CD4-positive, alpha-beta T cell treated with Interleukin-21 for 1 hour (primary cell): ENCODE results near the gene CLTA.
"Not testable (repeated sequence)": the region's sequence is repeated elsewhere in the genome, so short reads cannot be mapped to it uniquely, and the experiment has no call there.

ENCODE experiments used
- DNase-seq: peaks from one replicate; pipeline ENCODE4 v3.0.0-alpha.2; 2020

Gene CLTA

GRCh38 chr9:36191290-36191645, 547 bp downstream of the CLTA start:
- peak; percentile 35 for DNase-seq

GRCh38 chr9:36191686-36192085, 965 bp downstream of the CLTA start:
- no peak for DNase-seq

- DNase-seq: no peak
Observed at GRCh38 chr9:36192196-36192595, 1.5 kb downstream of the CLTA start.

GRCh38 chr9:36193023-36193422, 2.3 kb downstream of the CLTA start:
- no peak for DNase-seq

- DNase-seq: no peak
Observed at GRCh38 chr9:36194326-36195000, 3.7 kb downstream of the CLTA start.

GRCh38 chr9:36204906-36205547, 14.3 kb downstream of the CLTA start:
- no peak for DNase-seq

GRCh38 chr9:36207016-36207415, 16.3 kb downstream of the CLTA start:
- no peak for DNase-seq

- DNase-seq: no peak
Observed at GRCh38 chr9:36207546-36208012, 16.9 kb downstream of the CLTA start.

GRCh38 chr9:36208521-36209253, 18.0 kb downstream of the CLTA start:
- no peak for DNase-seq

- no peak for DNase-seq
Observed at GRCh38 chr9:36210722-36211121, 20.0 kb downstream of the CLTA start.

GRCh38 chr9:36211510-36211909, 20.8 kb downstream of the CLTA start:
- DNase-seq: no peak

- no peak for DNase-seq
Observed at GRCh38 chr9:36213387-36213786, 22.7 kb downstream of the CLTA start.

GRCh38 chr9:36213989-36214388, 23.3 kb downstream of the CLTA start:
- DNase-seq: no peak

- DNase-seq: no peak
Observed at GRCh38 chr9:36214571-36214970, 23.9 kb downstream of the CLTA start.

GRCh38 chr9:36217256-36217968, 26.7 kb downstream of the CLTA start:
- DNase-seq: no peak

GRCh38 chr9:36218011-36218410, 27.3 kb downstream of the CLTA start:
- DNase-seq: no peak

GRCh38 chr9:36218411-36218901, 27.7 kb downstream of the CLTA start:
- DNase-seq: peak; percentile 3

- no peak for DNase-seq
Observed at GRCh38 chr9:36221667-36222066, 30.9 kb downstream of the CLTA start.

- no peak for DNase-seq
Observed at GRCh38 chr9:36222449-36222848, 31.7 kb downstream of the CLTA start.

GRCh38 chr9:36237230-36237629, 46.5 kb downstream of the CLTA start:
- no peak for DNase-seq

GRCh38 chr9:36239205-36239604, 48.5 kb downstream of the CLTA start:
- not testable (repeated sequence) for DNase-seq

- DNase-seq: not testable (repeated sequence)
Observed at GRCh38 chr9:36239675-36240074, 49.0 kb downstream of the CLTA start.

- DNase-seq: no peak
Observed at GRCh38 chr9:36245906-36246305, 55.2 kb downstream of the CLTA start.
